ENCODE measurements around the gene POLD2. TPM values are rescaled to one million over a fixed set of nuclear protein-coding genes. Genes with fewer than 3 reads are reported as not detected.

Gene POLD2
- total and polyA plus RNA-seq, 2 donors (not counting 1 experiment from before 2014, with no cell fraction given) = 69.8 to 76.5 TPM

DNA sequence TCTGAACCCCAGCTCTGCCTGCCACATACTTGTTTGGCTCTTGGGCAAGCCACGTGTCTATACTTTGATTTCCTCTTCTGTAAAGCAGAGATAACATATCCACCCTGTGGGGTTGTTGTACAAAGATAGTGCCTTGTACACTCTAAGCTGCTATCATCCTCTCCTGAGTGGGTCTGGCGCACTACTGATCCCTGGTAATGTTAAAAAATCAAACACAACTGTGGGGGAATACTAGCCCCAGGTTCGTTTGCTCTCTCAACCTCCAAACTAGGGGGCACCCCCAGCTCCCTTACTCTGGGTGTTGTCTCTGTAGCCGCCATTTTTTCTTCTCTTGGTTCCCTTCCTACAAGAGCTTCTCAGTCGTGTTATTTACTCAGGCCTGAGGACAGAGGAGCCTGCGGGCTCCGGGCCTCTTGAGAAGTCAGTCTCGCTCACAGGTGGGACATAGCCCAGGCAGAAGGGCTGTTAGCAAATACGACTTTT is 42.0 kb downstream of the POLD2 start:
- H3K27ac ChIP-seq (ENCODE audit: insufficient read depth, low read length) = no peak overlapping the region

DNA sequence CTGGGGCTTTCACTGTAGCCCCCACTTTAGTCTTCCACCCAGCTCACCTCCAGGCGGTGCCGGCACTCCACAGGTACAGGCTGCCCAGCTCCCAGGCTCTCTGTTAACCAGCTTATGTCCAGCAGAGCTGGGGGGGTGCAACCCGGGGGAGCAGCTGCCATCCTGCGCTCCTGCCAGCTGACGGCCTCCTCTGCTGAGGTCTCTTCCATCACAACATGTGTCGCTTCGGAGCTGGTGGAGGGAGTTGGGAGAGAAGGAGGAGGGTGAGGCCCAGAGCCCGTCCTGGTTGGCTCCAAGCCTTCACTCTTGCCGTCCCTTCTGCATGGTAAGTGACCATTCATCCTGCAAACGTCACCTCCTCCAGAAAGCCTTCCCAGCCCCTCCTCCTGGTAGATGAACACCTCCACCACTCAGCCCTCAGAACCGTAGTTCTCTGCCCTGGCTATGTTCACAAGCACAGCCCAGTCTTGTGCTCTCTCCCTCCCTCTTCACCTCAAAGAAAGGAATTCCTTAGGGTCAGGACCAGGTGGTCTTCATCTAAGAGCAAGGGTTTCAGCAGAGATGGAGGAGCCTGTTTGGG is 42.6 kb downstream of the POLD2 start:
- no peak for TF ChIP-seq EZH2 (IDR thresholded peaks at IDR 0.05; ENCODE audit: low read length, missing control alignments)
- TF ChIP-seq, protein P1, sequence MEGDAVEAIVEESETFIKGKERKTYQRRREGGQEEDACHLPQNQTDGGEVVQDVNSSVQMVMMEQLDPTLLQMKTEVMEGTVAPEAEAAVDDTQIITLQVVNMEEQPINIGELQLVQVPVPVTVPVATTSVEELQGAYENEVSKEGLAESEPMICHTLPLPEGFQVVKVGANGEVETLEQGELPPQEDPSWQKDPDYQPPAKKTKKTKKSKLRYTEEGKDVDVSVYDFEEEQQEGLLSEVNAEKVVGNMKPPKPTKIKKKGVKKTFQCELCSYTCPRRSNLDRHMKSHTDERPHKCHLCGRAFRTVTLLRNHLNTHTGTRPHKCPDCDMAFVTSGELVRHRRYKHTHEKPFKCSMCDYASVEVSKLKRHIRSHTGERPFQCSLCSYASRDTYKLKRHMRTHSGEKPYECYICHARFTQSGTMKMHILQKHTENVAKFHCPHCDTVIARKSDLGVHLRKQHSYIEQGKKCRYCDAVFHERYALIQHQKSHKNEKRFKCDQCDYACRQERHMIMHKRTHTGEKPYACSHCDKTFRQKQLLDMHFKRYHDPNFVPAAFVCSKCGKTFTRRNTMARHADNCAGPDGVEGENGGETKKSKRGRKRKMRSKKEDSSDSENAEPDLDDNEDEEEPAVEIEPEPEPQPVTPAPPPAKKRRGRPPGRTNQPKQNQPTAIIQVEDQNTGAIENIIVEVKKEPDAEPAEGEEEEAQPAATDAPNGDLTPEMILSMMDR (conservative IDR thresholded peaks at IDR 0.05 in 1 of 2, IDR thresholded peaks at IDR 0.05 in 1 of 2; ENCODE audit: low read depth in 1 of 2, low read length in 2 of 2) = no peak
- Histone ChIP-seq H3K4me1 (ENCODE audit: control insufficient read depth, extremely low read depth, insufficient read depth, low read length) (peaks cover 3% of the 10 kb centered on the region), H3K4me3 (replicated peaks in 1 of 4; ENCODE audit: control extremely low read depth in 1 of 4, insufficient read depth in 1 of 4, low read depth in 3 of 4, low read length in 4 of 4) (peak overlapping the region in 2 of 4 experiments; percentile 40 to 95), H4K20me1 (ENCODE audit: control insufficient read depth, extremely low read depth, insufficient read depth, low read length) (no peaks in the 10 kb centered on the region), H3K4me2 (ENCODE audit: extremely low read depth, insufficient read depth, low read length) (peak overlapping the region; percentile 66), H3K79me2 (ENCODE audit: control insufficient read depth, insufficient read depth, low read length) (peaks cover 6% of the 10 kb centered on the region), H3K9ac (ENCODE audit: insufficient read depth, low read length) (no peak overlapping the region), H3K27me3 (ENCODE audit: control insufficient read depth, insufficient read depth, low read length) (no peaks in the 10 kb centered on the region), H3K36me3 (ENCODE audit: control insufficient read depth, insufficient read depth, low read length) (peaks cover 18% of the 10 kb centered on the region), H2AFZ (ENCODE audit: low read length) (no peak overlapping the region), H3K9me3 (ENCODE audit: control insufficient read depth, insufficient read depth, low read depth, low read length) (no peaks in the 10 kb centered on the region), H3K27ac (ENCODE audit: insufficient read depth, low read length) (no peak overlapping the region)
- DNase-seq (ENCODE audit: low read depth in 2 of 2) = no peak

More for the DNA sequence above, 42.0 kb downstream of the POLD2 start:
- Histone ChIP-seq H4K20me1 (ENCODE audit: control insufficient read depth, extremely low read depth, insufficient read depth, low read length) (no peaks in the 10 kb centered on the region), H3K27me3 (ENCODE audit: control insufficient read depth, insufficient read depth, low read length) (no peaks in the 10 kb centered on the region), H3K4me3 (replicated peaks in 1 of 4; ENCODE audit: control extremely low read depth in 1 of 4, insufficient read depth in 1 of 4, low read depth in 3 of 4, low read length in 4 of 4) (peak overlapping the region; percentile 40 to 95 (median 78)), H3K79me2 (ENCODE audit: control insufficient read depth, insufficient read depth, low read length) (peaks cover 6% of the 10 kb centered on the region), H2AFZ (ENCODE audit: low read length) (no peak overlapping the region), H3K4me2 (ENCODE audit: extremely low read depth, insufficient read depth, low read length) (peak overlapping the region; percentile 66), H3K9me3 (ENCODE audit: control insufficient read depth, insufficient read depth, low read depth, low read length) (no peaks in the 10 kb centered on the region), H3K9ac (ENCODE audit: insufficient read depth, low read length) (no peak overlapping the region), H3K36me3 (ENCODE audit: control insufficient read depth, insufficient read depth, low read length) (peaks cover 18% of the 10 kb centered on the region), H3K4me1 (ENCODE audit: control insufficient read depth, extremely low read depth, insufficient read depth, low read length) (peaks cover 3% of the 10 kb centered on the region)
- DNase-seq (ENCODE audit: low read depth in 2 of 2) = no peak
- no peak for TF ChIP-seq EZH2 (IDR thresholded peaks at IDR 0.05; ENCODE audit: low read length, missing control alignments)
- TF ChIP-seq, protein P1 (conservative IDR thresholded peaks at IDR 0.05 in 1 of 2, IDR thresholded peaks at IDR 0.05 in 1 of 2; ENCODE audit: low read depth in 1 of 2, low read length in 2 of 2) = no peak

- Histone ChIP-seq H3K27me3 (ENCODE audit: control insufficient read depth, insufficient read depth, low read length) (no peaks in the 10 kb centered on the region), H3K9me3 (ENCODE audit: control insufficient read depth, insufficient read depth, low read depth, low read length) (no peaks in the 10 kb centered on the region), H3K4me1 (ENCODE audit: control insufficient read depth, extremely low read depth, insufficient read depth, low read length) (no peaks in the 10 kb centered on the region), H3K4me3 (replicated peaks in 1 of 4; ENCODE audit: control extremely low read depth in 1 of 4, insufficient read depth in 1 of 4, low read depth in 3 of 4, low read length in 4 of 4) (no peak overlapping the region), H3K4me2 (ENCODE audit: extremely low read depth, insufficient read depth, low read length) (no peak overlapping the region), H3K36me3 (ENCODE audit: control insufficient read depth, insufficient read depth, low read length) (peaks cover 18% of the 10 kb centered on the region), H3K27ac (ENCODE audit: insufficient read depth, low read length) (no peak overlapping the region), H3K9ac (ENCODE audit: insufficient read depth, low read length) (no peak overlapping the region), H3K79me2 (ENCODE audit: control insufficient read depth, insufficient read depth, low read length) (peaks cover 6% of the 10 kb centered on the region), H2AFZ (ENCODE audit: low read length) (no peak overlapping the region), H4K20me1 (ENCODE audit: control insufficient read depth, extremely low read depth, insufficient read depth, low read length) (no peaks in the 10 kb centered on the region)
- no peak for DNase-seq (ENCODE audit: low read depth in 2 of 2)
- TF ChIP-seq, protein P1 (conservative IDR thresholded peaks at IDR 0.05 in 1 of 2, IDR thresholded peaks at IDR 0.05 in 1 of 2; ENCODE audit: low read depth in 1 of 2, low read length in 2 of 2) = no peak
- no peak for TF ChIP-seq EZH2 (IDR thresholded peaks at IDR 0.05; ENCODE audit: low read length, missing control alignments)
Observed at GRCh38 chr7:44080118-44080517, 43.2 kb downstream of the POLD2 start.
